ENCODE measurements around the gene IFT122. TPM values are rescaled to one million over a fixed set of nuclear protein-coding genes. Genes with fewer than 3 reads are reported as not detected.

The IFT122 gene
- total and polyA plus RNA-seq, 3 donors from 2014 or later = 125 to 218 (median 168) TPM

DNA sequence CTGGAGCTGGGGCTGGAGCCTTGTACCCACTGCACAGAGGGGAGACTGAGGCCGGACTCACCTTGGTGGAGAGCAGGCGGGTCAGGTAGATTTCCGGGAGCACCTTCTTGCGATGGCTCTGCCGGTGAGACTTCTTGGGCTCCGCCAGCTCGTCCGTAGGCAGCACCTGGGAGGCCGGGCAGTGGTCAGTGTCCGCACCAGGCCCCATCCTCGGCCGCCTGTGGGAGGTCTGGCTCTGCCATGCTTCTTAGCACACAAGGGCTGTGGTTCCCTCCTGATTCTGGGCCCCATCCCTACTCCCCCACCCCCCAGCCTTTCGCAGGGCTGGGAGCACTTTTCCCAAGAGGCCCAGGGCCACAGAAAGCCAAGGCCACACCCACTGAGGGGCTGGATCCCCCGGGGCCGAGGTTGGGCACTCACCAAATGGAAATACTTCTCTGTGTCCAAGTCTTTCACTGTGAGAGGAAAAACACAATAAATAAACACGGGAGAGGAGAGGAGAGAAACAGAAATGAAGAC, 120.3 kb downstream of the IFT122 start:
- peak; percentile 48 for DNase-seq
- Histone ChIP-seq H3K27me3 (no peaks in the 10 kb centered on the region), H3K36me3 (ENCODE audit: low read depth, missing control alignments) (no peaks in the 10 kb centered on the region), H3K4me1 (peaks cover 64% of the 10 kb centered on the region), H3K27ac (peak overlapping the region; percentile 79 to 87), H3K4me3 (no peak overlapping the region), H3K9me3 (no peaks in the 10 kb centered on the region)
- no peak for TF ChIP-seq POLR2A (IDR thresholded peaks at IDR 0.05)
- TF ChIP-seq, protein P1, sequence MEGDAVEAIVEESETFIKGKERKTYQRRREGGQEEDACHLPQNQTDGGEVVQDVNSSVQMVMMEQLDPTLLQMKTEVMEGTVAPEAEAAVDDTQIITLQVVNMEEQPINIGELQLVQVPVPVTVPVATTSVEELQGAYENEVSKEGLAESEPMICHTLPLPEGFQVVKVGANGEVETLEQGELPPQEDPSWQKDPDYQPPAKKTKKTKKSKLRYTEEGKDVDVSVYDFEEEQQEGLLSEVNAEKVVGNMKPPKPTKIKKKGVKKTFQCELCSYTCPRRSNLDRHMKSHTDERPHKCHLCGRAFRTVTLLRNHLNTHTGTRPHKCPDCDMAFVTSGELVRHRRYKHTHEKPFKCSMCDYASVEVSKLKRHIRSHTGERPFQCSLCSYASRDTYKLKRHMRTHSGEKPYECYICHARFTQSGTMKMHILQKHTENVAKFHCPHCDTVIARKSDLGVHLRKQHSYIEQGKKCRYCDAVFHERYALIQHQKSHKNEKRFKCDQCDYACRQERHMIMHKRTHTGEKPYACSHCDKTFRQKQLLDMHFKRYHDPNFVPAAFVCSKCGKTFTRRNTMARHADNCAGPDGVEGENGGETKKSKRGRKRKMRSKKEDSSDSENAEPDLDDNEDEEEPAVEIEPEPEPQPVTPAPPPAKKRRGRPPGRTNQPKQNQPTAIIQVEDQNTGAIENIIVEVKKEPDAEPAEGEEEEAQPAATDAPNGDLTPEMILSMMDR (IDR thresholded peaks at IDR 0.05) = no peak
- intact Hi-C loops (cut with DNase I; ENCODE audit: low total_unique reads) = no loop called here
- 40 to 53% methylated on average over 7 to 16 of the region's 16 CpGs for WGBS, 2 donors

DNA sequence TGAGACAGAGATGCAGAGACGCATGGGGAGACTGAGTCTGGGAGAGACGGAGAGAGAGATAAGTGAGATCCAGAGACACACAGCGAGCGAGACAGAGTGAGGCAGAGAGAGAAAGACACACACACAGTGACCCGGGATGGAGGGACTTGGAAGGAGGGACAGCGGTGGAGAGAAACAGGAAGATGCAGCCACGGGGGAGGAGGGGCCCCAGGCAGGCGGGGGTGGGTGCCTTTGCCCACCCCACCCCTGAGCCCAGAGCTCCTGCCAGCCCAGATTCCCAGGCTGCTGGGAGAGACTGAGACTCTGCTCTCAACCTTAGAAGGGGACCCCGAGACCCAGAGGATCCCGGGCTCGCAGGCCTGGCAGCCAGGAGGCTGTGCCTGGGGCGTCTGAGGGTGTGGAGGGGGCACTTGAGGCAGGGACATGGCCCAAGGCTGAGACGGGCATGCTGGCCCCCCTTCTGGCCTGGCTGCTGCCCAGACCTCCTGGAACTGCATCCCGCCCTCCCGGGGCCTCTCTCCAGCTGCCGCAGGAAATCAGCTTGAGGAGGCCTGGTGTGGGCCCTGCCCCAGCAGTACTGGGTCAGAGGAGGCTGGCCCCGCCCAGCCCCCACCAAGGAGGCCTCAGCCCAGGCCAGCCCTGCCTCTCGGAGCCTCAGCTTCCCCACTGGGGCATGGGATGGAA, 121.0 kb downstream of the IFT122 start:
- 30 to 31% methylated on average over 11 to 18 of the region's 18 CpGs for WGBS, 2 donors
- H3K36me3 ChIP-seq (ENCODE audit: low read depth, missing control alignments) = no peaks in the 10 kb centered on the region

DNA sequence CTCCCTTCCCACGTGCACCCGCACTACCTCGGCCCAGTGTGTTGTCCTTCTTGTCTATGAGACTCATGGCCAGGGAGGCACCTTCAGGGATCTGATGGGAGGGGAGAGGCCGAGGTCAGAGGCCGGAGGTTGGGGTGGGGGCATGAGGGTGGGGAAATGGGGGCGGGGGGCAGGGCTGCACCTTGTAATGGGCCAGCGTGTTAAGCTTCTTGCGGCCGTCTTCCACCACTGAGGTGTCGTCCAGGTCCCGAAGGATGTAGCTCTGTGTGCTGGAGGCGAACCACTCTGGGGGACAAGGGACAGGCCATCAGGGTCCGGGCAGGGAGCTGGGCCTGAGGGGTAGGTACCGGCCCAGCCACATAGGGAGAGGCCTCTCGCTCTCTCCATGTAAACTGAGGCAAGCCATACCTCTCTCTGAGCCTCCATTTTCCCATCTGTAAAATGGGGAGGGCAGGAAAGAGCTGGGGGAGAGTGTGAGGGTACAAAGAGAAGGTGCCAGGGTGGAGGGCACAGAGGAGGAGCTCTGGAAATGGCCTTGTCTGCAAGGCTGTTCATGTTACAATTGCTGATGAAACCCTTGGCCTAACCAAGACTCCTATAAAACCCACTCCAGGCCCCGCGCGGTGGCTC, 121.7 kb downstream of the IFT122 start:
- intact Hi-C loops (cut with DNase I; ENCODE audit: low total_unique reads) = no loop called here
- Histone ChIP-seq H3K27ac (peak overlapping the region; percentile 79 to 87), H3K4me1 (peaks cover 60% of the 10 kb centered on the region)

More for the DNA sequence above, 121.0 kb downstream of the IFT122 start:
- Histone ChIP-seq H3K4me1 (peaks cover 59% of the 10 kb centered on the region), H3K4me3 (no peak overlapping the region), H3K27ac (peak overlapping the region; percentile 79 to 87), H3K9me3 (no peaks in the 10 kb centered on the region), H3K27me3 (no peaks in the 10 kb centered on the region)
- intact Hi-C loops (cut with DNase I; ENCODE audit: low total_unique reads) = no loop called here
- TF ChIP-seq, protein P1 (IDR thresholded peaks at IDR 0.05) = no peak
- no peak for TF ChIP-seq POLR2A (IDR thresholded peaks at IDR 0.05)
- DNase-seq = peak; percentile 74

DNA sequence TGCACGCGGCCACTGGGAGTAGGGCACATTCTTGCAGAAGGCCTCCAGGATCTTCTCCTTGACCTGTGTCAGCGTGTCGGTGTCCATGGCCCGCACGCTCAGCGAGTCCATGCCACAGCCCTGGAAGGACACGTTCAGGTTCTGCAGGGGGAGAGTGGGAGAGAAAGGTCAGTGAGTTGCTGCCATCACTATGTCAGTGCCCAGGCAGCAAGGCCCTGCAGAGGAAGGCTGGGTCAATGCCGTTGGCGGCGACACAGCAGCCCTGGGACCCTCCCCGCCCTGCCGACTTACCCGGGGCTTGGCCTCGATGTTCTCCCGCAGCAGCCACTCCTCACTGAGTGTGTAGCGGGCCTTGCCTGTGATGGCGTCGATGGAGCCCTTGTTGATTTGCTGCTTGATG, 122.8 kb downstream of the IFT122 start:
- H3K27me3 ChIP-seq = no peaks in the 10 kb centered on the region
- intact Hi-C loops (cut with DNase I; ENCODE audit: low total_unique reads) = no loop called here
- 83 to 85% methylated on average over 8 to 19 of the region's 19 CpGs for WGBS, 2 donors
- H3K9me3 ChIP-seq = no peaks in the 10 kb centered on the region
- no peak overlapping the region for H3K27ac ChIP-seq
- no peaks in the 10 kb centered on the region for H3K36me3 ChIP-seq (ENCODE audit: low read depth, missing control alignments)
- no peak overlapping the region for H3K4me3 ChIP-seq
- DNase-seq = no peak
- TF ChIP-seq POLR2A (IDR thresholded peaks at IDR 0.05) = no peak
- TF ChIP-seq, protein P1 (IDR thresholded peaks at IDR 0.05) = no peak
- H3K4me1 ChIP-seq = peaks cover 65% of the 10 kb centered on the region

More for the DNA sequence above, 121.7 kb downstream of the IFT122 start:
- Histone ChIP-seq H3K9me3 (no peaks in the 10 kb centered on the region), H3K4me3 (no peak overlapping the region), H3K27me3 (no peaks in the 10 kb centered on the region), H3K36me3 (ENCODE audit: low read depth, missing control alignments) (no peaks in the 10 kb centered on the region)
- WGBS, 2 donors = 81 to 89% methylated on average over 11 to 18 of the region's 18 CpGs
- TF ChIP-seq POLR2A (IDR thresholded peaks at IDR 0.05) = no peak
- TF ChIP-seq, protein P1 (IDR thresholded peaks at IDR 0.05) = no peak
- no peak for DNase-seq

Measured in testis (tissue), 3 donors.